Brain microvascular endothelial cell (primary cell): ENCODE results near the gene FBXO38.
"Not testable (repeated sequence)": the region's sequence is repeated elsewhere in the genome, so short reads cannot be mapped to it uniquely, and the experiment has no call there.

ENCODE experiments used
- DNase-seq: peaks from one replicate; pipeline ENCODE4 v3.0.0-alpha.2; 2020
- H3K27ac ChIP-seq: fragments of 250-450 bp; sonication (Bioruptor Pico); 2 replicates; pipeline ENCODE4 v1.5.1; 2020; ENCODE audit warnings: mild to moderate bottlenecking, moderate library complexity
- H3K27me3 ChIP-seq: fragments of 250-450 bp; sonication (Bioruptor Pico); replicated peaks from 2 replicates; pipeline ENCODE4 v1.5.1; 2020; ENCODE audit warnings: mild to moderate bottlenecking
- H3K36me3 ChIP-seq: fragments of 250-450 bp; sonication (Bioruptor Pico); replicated peaks from 2 replicates; pipeline ENCODE4 v1.5.1; 2020; ENCODE audit warnings: mild to moderate bottlenecking
- H3K4me3 ChIP-seq: 2 replicates; pipeline ENCODE4 v1.5.1; 2011; ENCODE audit warnings: low read depth, mild to moderate bottlenecking, control low read depth, low read length, moderate library complexity
- in situ Hi-C: cut with HindIII; loops from 2 replicates; pipeline ENCODE4 v1.10.0; 2017; ENCODE audit warnings: low sequenced_read_pairs, low pct_ligation_motif_present
- TF ChIP-seq, protein P1 (sequence below): IDR thresholded peaks from 2 replicates; pipeline ENCODE4 v1.5.1; 2011; ENCODE audit warnings: low read depth, mild to moderate bottlenecking, moderate library complexity, low read length, control low read depth, inconsistent platforms; ENCODE audit errors: missing control alignments

Gene FBXO38

DNA sequence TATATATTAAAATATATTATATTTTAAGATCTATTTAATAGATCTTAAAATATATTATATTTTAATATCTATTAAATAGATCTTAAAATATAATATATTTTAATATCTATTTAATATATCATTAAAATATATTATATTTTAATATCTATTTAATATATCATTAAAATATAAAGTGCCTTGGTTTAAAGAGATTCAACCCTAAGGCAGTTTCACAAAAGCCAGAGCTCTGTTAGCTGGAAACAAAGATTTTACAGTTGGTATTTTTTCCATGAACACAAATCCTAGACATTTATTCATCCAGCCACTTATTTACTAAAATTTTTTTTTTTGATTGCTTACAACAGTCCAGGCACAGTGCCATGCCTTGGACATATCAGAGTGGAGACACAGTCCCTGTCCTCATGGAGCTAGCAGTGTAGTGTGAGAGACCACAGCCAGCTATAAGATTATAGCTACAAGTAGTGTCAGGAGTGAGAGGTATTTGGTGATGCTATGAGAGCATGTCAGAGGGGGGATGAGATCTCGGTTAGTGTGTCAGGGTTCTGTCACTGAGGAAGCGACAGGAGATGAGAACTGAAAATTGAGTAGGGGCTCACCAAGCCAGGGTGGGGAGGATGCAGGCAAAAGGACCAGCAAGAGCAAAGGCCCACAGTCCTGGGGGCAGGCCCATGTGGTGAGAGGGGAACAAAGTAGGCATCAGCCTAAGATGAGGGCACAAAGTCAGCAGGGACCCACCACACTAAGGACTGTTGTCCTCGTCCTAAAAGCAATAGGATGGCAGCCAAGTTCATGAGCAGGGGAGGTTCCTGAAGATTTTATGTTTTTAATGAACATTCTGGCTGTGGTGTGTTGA is 74.5 kb downstream of the FBXO38 start:
- no peak for DNase-seq

DNA sequence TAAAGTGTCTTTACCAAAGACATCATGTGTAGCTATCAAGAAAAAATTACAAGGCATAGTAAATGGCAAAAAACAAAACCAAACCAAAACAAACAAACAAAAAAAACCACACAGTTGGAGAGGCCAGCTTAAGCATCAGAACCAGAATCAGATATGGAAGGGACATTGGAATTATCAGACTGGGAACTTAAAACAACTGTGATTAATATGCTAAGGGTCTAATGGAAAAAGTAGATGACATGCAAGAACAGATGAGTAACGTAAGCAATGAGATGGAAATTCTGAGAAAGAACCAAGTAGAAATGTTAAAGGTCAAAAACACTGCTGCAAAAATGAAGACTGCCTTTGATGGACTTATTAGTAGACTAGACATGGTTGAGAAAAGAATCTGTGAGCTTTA is 75.9 kb downstream of the FBXO38 start:
- Histone ChIP-seq H3K27me3 (no peaks in the 10 kb centered on the region), H3K27ac (no peak overlapping the region), H3K36me3 (no peaks in the 10 kb centered on the region), H3K4me3 (no peak overlapping the region)
- DNase-seq, result no peak
- in situ Hi-C loops, result no loop called here
- TF ChIP-seq, protein P1, sequence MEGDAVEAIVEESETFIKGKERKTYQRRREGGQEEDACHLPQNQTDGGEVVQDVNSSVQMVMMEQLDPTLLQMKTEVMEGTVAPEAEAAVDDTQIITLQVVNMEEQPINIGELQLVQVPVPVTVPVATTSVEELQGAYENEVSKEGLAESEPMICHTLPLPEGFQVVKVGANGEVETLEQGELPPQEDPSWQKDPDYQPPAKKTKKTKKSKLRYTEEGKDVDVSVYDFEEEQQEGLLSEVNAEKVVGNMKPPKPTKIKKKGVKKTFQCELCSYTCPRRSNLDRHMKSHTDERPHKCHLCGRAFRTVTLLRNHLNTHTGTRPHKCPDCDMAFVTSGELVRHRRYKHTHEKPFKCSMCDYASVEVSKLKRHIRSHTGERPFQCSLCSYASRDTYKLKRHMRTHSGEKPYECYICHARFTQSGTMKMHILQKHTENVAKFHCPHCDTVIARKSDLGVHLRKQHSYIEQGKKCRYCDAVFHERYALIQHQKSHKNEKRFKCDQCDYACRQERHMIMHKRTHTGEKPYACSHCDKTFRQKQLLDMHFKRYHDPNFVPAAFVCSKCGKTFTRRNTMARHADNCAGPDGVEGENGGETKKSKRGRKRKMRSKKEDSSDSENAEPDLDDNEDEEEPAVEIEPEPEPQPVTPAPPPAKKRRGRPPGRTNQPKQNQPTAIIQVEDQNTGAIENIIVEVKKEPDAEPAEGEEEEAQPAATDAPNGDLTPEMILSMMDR, result no peak

More for the DNA sequence above, 74.5 kb downstream of the FBXO38 start:
- no peak overlapping the region for H3K27ac ChIP-seq
- no peaks in the 10 kb centered on the region for H3K36me3 ChIP-seq
- in situ Hi-C loops, result no loop called here
- TF ChIP-seq, protein P1, result no peak
- H3K27me3 ChIP-seq, result no peaks in the 10 kb centered on the region
- no peak overlapping the region for H3K4me3 ChIP-seq

DNA sequence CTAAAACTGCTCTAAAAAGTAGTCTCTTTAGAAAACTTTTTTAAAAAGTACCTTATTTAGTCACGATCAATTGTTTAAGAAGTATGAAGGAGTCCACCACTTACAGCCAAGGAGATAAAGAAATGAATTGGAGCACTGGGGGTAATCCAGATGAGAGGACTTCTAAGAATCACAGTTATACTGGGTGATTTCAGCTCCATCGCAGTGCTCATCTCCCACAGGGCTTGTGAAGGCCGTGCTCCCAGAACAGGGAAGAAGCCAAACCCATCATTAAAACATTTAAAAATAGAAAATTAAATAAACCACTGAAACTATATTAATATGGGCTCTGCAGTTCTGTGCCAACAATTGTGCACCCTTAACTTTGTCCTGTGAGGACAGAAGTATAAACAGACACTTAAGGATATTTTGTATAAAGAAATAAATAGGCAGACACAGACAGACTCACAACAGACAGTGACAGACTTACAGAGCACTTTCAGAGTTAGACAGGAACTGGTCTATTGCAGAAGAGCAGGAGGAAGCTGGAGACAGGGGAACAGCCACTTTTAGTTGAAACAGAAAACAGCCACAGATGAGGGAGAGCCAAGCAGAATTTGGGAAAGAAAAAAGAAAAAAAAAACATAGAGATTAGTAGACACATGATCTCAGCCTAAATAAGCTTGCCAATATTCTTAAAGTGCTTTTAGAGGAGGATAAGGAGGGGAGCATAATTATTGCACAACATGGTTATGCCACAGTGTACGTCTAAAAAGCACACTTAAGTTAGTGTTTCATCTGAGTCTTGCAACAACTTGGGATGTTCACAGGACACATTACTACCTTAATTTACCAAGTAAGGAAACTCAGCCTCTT is 81.8 kb downstream of the FBXO38 start:
- TF ChIP-seq, protein P1, result no peak
- Histone ChIP-seq H3K4me3 (no peak overlapping the region), H3K27ac (no peak overlapping the region), H3K27me3 (no peaks in the 10 kb centered on the region), H3K36me3 (no peaks in the 10 kb centered on the region)
- in situ Hi-C loops, result no loop called here
- DNase-seq, result no peak

DNA sequence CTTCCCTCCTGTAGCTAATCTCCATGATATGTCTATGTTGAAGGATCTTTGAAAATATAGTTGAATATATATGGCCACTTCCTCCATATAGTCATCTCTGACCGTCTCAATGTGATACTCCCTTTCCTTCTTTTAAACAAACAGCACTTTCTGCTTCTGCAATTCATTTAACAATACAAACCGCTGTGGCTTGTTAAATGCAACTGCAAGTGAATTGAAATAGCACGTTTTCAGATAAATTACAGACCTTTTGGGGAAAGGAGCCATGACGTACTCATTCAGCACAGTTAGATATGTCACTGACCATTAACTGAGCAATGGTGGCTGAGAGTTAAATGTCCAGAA is 82.5 kb downstream of the FBXO38 start:
- in situ Hi-C loops, result no loop called here
- TF ChIP-seq, protein P1, result no peak
- DNase-seq, result no peak

DNA sequence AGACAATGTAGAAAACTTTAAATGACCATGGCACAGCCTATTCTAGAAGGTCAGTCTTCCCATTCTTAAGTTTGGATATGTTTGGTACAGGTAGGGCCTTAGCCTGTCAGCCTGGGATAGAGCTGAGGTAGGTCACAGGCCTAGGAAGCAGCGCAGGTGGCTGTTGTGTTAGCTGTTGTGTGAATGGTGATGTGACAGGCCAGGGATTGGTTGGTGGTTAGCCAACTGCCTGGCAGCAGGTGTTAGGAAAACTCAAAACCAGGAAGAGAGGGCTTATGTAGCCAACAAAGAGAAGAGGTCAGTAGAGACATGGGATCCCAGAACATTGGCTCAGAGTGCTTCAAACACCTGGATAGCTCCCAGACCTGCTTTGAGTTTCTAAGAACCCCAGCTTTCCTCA is 84.2 kb downstream of the FBXO38 start:
- H3K36me3 ChIP-seq, result no peaks in the 10 kb centered on the region
- TF ChIP-seq, protein P1, result no peak

More for the DNA sequence above, 82.5 kb downstream of the FBXO38 start:
- no peak overlapping the region for H3K4me3 ChIP-seq
- no peak overlapping the region for H3K27ac ChIP-seq
- no peaks in the 10 kb centered on the region for H3K36me3 ChIP-seq
- no peaks in the 10 kb centered on the region for H3K27me3 ChIP-seq

DNA sequence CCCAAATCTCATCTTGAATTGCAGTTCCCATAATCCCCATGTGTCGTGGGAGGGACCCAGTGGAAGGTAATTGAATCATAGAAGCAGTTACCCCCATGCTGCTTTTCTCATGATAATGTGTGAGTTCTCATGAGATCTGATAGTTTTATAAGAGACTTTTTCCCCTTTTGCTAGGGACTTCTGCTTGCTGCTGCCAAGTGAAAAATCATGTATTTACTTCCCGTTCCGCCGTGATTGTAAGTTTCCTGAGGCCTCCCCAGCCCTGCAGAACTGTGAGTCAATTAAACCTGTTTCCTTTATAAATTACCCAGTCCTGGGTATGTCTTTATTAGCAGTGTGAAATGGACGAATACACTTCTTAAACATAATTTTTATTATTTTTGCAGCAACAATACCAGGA is 85.0 kb downstream of the FBXO38 start:
- H3K27me3 ChIP-seq, H3K4me3 ChIP-seq, DNase-seq, H3K36me3 ChIP-seq, in situ Hi-C loops, H3K27ac ChIP-seq: not testable (repeated sequence)

More for the DNA sequence above, 84.2 kb downstream of the FBXO38 start:
- Histone ChIP-seq H3K27ac (no peak overlapping the region), H3K4me3 (no peak overlapping the region), H3K27me3 (no peaks in the 10 kb centered on the region)
- in situ Hi-C loops, result no loop called here
- DNase-seq, result no peak
